Ramos (cell line): Measurements from ENCODE around the gene LOC101059915.
"Not testable (repeated sequence)": the region's sequence is repeated elsewhere in the genome, so short reads cannot be mapped to it uniquely, and the experiment has no call there.

ENCODE experiments used
- in situ Hi-C: fragments of 300-500 bp; cut with MboI; formaldehyde crosslinking; loops from one replicate; pipeline ENCODE4 v1.14.3; 2022; ENCODE audit warnings: low sequenced_read_pairs; ENCODE audit not compliant: unreplicated experiment

LOC101059915 gene

GRCh38 chrX:71638409-71638808, 28.9 kb upstream of the LOC101059915 start:
- in situ Hi-C loops = no loop called here

GRCh38 chrX:71640002-71640401, 27.3 kb upstream of the LOC101059915 start:
- in situ Hi-C loops = no loop called here

GRCh38 chrX:71644406-71644805, 22.9 kb upstream of the LOC101059915 start:
- in situ Hi-C loops = not testable (repeated sequence)

GRCh38 chrX:71650333-71650969, 16.9 kb upstream of the LOC101059915 start:
- in situ Hi-C loops = no loop called here

GRCh38 chrX:71652405-71652804, 14.9 kb upstream of the LOC101059915 start:
- in situ Hi-C loops = no loop called here

- in situ Hi-C loops = no loop called here
These were observed 14.0 kb upstream of the LOC101059915 start for GRCh38 chrX:71653344-71653743.

GRCh38 chrX:71657267-71657666, 10.1 kb upstream of the LOC101059915 start:
- in situ Hi-C loops = no loop called here

GRCh38 chrX:71659342-71659741, 8.0 kb upstream of the LOC101059915 start:
- in situ Hi-C loops = no loop called here

- in situ Hi-C loops = no loop called here
These were observed 7.4 kb upstream of the LOC101059915 start for GRCh38 chrX:71659959-71660358.

- in situ Hi-C loops = no loop called here
These were observed 6.6 kb upstream of the LOC101059915 start for GRCh38 chrX:71660562-71661416.

- in situ Hi-C loops = no loop called here
These were observed 5.4 kb upstream of the LOC101059915 start for GRCh38 chrX:71661919-71662318.

- in situ Hi-C loops = not testable (repeated sequence)
These were observed 4.7 kb upstream of the LOC101059915 start for GRCh38 chrX:71662654-71663053.

- in situ Hi-C loops = not testable (repeated sequence)
These were observed 4.1 kb upstream of the LOC101059915 start for GRCh38 chrX:71663238-71663637.

GRCh38 chrX:71664202-71664601, 3.1 kb upstream of the LOC101059915 start:
- in situ Hi-C loops = not testable (repeated sequence)

GRCh38 chrX:71664889-71665491, 2.4 kb upstream of the LOC101059915 start:
- in situ Hi-C loops = no loop called here

- in situ Hi-C loops = no loop called here
These were observed 1.6 kb upstream of the LOC101059915 start for GRCh38 chrX:71665747-71666146.

GRCh38 chrX:71666240-71667223, 814 bp upstream of the LOC101059915 start:
- in situ Hi-C loops = no loop called here

GRCh38 chrX:71668248-71668595, 876 bp downstream of the LOC101059915 start:
- in situ Hi-C loops = no loop called here

GRCh38 chrX:71669492-71669891, 2.1 kb downstream of the LOC101059915 start:
- in situ Hi-C loops = no loop called here

GRCh38 chrX:71669947-71670346, 2.6 kb downstream of the LOC101059915 start:
- in situ Hi-C loops = not testable (repeated sequence)
